NCI-H526 treated with DMSO at 0.1 percent for 48 hours (cell line): ENCODE measurements around the gene TP53.
"Not testable (repeated sequence)": the region's sequence is repeated elsewhere in the genome, so short reads cannot be mapped to it uniquely, and the experiment has no call there.

Experiments
- DNase-seq: peaks from one replicate; lab custom pipeline; 2025; lab: John Stamatoyannopoulos, UW

Gene TP53

DNA sequence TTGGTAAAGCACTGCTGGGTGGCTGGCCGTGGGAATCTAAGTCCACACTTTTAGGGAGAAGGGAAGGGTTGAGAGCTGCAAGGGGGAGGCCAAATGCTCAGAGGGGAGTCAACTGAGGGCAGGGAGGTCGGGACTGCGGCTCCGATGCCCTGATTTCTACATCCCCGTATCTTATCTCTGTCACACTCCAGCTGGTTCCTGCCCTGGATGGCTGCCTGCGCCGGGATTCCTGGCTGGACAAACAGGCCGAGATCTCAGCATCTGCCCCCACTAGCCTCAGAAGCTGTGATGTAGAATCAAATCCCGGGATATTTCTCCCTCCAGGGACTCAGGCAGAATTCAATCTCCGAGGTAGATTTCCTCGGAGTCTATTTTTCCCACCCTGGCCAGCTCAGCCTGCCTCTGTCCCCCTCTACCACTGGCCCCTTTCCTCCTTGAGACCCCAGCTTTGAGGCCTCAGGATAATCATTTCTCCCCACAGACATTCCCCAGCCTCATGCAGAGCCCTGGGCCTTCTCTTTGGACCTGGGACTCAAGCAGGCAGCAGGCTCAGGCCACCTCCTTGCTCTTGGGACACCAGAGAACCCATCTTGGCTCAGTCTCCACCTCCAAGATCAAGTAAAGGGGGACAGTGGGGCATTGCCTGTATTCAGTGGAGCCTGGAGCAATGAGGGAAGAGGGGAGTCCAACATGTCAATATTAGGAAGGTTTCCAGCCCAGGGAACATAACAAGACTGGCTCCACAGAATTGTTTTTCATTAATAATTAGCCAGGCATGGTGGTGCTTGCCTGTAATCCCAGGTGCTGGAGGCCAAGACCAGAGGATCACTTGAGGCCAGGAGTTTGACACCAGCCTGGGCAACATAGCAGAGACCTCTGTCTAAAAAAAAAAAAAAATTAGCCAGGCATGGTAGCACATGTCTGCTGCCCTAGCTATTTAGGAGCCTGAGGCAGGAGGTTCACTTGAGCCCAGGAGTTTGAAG is 55.6 kb downstream of the TP53 start:
- no peak for DNase-seq

DNA sequence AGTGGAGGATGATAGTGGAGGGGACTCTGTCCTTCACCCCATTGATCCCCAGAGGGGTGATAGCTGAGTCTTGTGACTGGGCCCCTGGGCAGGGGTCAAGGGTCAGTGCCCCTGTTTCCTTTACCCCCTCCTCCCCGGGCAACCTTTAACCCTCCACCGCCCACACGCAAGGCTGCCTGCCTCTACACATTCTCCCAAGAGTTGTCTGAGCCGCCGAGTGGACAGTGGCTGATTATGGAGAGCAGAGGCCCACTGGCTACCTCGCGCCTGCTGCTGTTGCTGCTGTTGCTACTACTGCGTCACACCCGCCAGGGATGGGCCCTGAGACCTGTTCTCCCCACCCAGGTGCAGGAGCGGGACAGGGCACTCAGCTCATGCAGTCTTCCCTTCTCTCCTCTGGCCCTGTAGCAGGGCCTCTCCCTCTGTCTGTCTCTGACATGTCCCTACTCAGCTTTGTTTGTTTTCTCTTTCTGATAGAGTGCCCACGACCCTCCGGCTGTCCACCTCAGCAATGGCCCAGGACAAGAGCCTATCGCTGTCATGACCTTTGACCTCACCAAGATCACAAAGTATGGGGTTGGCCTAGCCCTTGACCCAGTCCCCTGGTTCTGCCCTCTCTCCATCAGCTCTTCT is 57.2 kb downstream of the TP53 start, which contains the start of gene SHBG:
SHBG (plus strand) TSS at position 197 of the 633 bp plus-strand sequence; CDS start at position 235, 38 bp downstream.
- no peak for DNase-seq

DNA sequence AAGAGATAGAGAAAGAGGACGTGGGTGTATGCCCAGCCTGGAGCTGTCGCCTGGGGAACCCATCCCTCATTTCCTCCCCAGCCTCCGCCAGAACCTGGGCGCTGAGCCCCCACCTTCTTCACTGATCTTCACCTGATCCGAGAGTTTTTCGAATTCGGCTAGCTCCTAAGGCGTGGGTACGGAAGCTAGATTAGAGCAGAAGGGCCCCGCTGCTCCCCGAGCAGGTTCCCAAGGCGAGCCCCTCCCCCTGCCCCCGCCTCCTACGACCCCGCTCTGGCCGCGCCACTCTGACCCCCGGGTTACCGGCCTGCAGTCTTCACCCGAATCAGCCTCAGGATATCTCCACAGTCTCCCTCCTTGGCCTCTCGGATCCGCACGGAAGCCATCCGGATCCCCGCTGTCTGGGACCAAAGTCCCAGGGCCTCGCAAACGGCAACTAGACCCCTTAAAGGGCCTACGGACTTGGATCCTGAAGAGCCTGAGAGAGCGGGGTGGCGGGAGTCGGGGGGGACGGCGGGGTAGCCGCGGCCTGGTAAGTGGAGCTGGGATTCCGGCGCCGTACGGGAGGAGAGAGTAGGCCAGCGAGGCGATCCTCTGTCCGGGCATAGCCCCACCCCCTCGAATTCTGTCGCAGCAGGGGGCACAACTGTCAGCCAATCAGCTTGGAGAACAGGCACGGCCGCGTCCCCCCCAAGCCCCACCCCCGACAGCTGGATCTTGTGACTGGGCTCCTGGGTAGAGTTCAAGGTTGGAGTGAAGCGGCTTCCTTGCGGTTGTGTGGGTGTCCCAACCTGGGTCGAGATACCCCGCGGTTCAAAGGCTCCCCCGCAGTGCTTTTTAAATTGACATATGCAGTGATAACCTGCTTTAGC is 59.8 kb downstream of the TP53 start, which contains the start of gene SAT2:
SAT2 (minus strand) TSS at position 572 of the 872 bp plus-strand sequence; CDS start at position 386, 186 bp downstream.
- DNase-seq, result peak; percentile 69

DNA sequence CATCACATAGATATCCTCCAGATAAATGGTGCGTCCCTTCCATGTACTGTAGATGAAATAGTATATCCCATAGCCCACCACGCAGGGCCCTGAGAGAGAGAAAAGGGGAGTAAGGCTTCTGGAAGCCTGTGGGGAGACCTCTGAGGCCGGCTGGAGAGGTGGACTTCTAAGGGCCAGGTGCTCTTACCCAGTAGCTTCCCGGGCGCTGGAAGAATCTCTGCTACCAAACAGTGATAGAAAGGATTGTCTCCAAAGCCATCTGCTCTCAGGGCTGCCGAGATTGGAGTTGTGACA is 60.4 kb downstream of the TP53 start:
- no peak for DNase-seq

DNA sequence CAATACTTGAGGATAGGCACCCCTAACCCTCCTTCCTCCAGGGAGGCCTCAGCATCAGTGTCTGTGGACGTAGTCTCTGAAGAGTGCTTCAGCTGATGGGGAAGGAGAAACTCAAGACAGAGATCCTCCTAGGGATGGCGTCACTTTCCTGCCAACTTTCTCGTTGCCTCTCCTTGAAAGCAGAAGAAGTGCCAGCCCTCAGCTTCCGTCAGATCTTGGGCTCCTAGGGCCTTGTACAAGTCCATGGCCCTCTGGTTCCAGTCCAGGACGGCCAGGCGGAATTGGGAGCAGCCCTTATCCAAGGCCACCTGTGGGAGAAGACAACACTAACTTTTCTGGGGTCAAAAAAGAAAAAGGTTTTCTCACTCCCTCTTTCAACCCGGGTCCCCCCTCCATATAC is 61.0 kb downstream of the TP53 start:
- no peak for DNase-seq

DNA sequence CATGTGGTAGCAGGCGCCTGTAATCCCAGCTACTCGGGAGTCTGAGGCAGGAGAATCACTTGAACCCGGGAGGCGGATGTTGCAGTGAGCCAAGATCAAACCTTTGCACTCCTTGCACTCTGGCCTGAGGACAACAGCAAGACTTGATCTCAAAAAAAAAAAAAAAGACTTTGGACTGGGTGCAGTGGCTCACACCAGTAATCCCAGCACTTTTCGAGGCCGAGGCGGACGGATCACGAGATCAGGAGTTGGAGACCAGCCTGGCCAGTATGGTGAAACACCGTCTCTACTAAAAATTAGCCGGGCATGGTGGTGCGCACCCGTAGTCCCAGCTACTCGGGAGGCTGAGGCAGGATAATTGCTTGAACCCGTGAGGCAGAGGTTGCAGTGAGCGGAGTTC is 61.5 kb downstream of the TP53 start:
- not testable (repeated sequence) for DNase-seq

DNA sequence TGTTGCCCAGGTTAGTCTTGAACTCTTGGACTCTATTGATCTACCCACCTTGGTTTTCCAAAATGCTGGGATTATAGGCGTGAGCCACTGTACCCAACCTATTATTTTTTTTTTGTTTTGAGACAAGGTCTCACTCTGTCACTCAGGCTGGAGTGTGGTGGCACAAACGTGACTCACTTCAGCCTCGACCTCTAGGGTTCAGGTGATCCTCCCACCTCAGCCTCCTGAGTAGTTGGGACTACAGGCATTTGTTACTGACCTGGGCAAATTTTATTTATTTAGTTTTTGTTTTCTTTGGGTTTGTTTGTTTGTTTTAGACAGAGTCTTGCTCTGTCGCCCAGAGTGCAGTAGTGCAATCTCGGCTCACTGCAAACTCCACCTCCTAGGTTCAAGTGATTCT is 63.6 kb downstream of the TP53 start:
- DNase-seq, result no peak

DNA sequence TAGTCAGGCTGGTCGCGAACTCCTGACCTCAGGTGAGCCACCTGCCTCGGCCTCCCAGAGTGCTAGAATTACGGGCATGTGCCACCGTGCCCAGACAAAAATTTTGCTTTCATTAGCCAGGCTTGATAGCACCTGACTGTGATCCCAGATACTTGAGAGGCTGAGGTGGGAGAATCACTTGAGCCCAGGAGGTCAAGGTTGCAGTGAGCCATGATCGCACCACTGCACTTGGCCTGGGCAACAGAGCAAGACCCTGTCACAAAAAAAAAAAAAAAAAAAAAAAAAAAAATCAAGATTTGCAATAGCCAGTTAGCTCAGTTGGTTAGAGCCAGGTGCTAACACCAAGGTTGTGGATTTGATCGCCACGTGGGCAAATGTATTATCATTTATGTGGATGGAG is 66.5 kb downstream of the TP53 start:
- DNase-seq, result no peak

DNA sequence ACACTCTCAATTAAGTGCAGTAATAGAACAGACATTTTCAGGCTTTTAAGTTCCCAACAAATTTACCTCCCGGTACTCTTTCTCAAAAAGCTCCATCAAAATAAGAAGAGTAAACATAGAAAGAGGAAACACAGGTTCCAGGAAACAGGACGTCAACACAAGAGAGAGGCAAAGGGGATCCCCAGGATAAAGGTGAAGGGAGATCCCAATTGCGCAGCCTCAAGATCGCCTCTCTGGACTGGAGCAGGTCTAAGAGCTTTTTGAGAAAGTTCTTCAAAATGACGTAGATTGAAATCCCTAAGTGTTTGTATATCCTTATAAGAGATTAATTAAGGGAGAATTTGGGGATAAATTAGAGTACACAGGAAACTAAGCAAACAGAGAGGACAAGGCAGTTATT is 68.7 kb downstream of the TP53 start:
- DNase-seq, result no peak
